Urothelium cell line (cell line): ENCODE data around the gene CTNNA3.

Experiments used
- DNase-seq: peaks from one replicate; pipeline ENCODE4 v3.0.0; 2011; ENCODE audit warnings: low spot score, mixed read lengths
- FAIRE-seq: peaks from 2 replicates; lab custom pipeline; 2011; peaks lifted over from hg19 to GRCh38; lab: Jason Lieb, UNC

Gene CTNNA3

GRCh38 chr10:66214721-66215404 lies 1481.1 kb downstream of the CTNNA3 start:
- FAIRE-seq = no peak
- no peak for DNase-seq

DNA sequence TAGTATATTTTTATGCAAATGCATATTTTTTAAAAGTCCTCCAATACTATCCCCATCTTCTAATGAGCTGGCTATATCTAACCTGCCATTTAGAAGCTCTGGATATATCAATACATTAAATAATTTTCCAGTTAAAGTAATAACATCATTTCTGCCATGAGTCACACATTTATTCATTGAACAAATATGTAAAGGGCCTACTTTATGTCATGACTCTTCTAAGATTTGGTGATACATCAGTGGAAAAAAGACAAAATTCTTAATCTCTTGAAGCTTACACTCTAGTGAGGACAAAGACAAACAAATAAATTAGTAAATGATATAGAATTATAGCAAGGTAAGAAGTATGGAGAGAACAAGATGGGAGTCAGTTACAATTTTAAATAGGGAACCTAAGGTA lies 1487.0 kb downstream of the CTNNA3 start:
- no peak for FAIRE-seq

DNA sequence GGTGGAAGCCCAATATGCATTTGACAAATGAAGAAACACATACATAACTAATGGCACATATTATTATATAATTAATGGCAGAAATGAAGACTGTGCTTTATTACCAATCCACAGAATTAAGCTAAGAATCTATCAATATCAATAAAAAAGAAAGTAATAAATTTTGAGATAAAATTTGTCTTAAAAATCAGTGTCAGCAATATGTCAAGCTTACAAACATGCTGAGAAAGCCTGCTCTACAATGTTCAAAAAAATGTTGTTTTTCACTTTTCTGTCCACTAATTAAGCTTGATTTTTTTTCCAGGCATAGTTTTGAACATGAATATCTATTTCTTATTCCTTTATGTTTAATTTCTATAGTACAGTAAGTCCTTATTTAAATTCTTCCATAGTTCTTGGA lies 1491.2 kb downstream of the CTNNA3 start:
- no peak for DNase-seq
- FAIRE-seq = no peak

More for the DNA sequence above, 1487.0 kb downstream of the CTNNA3 start:
- DNase-seq = no peak

DNA sequence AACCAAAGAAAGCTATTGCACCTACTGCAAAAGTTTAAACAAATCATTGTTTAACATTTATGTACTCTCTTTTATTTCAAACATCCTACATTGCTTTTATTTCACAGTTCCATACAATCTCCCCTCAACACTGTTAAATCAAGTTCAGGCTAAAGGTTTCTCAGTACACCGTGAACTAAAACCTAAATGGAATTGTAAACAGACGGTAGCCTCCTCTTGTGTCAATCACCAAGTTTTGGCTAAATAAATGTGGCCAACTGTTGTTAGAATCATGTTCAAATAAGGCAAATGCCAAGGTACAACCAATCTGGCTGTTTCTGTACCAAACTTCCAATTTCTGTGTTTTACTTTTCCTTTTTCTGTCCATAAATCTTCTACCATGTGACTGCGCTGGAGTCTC lies 1493.9 kb downstream of the CTNNA3 start:
- no peak for DNase-seq
- no peak for FAIRE-seq

DNA sequence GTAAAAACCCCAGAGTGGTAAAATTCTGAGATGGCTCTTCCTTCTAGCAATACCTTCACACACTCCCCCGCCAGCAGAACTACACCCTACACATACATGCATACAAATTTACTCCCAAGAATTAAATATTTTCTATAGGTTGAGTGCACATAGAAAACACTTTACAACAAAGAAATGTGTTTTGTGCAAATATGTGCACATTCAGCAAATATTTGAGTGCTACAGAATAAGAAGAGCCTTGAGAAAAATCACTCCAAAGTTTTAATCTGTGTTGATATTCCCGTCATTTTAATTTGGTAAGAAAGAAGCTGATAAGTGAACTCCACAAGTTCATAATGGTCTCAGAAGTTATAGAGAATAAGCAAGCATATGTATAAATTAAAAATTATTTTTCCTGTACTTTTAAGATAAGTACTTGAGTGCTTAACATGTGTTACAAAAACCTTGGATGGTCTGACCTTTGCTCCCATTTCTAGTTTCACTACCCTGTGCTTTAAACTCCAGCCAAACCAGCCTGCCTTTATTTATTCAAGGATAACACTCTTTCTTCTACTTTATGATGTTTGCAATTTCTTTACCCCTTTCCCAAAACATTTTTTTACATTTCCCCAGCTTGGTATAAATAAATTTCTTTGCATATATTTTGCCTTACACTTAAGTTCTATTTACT lies 1503.7 kb downstream of the CTNNA3 start:
- FAIRE-seq (no peak), DNase-seq (no peak)

- DNase-seq (no peak), FAIRE-seq (no peak)
These were observed 1505.6 kb downstream of the CTNNA3 start for GRCh38 chr10:66190413-66190812.

- no peak for FAIRE-seq
- no peak for DNase-seq
These were observed 1506.7 kb downstream of the CTNNA3 start for GRCh38 chr10:66189271-66189670.

DNA sequence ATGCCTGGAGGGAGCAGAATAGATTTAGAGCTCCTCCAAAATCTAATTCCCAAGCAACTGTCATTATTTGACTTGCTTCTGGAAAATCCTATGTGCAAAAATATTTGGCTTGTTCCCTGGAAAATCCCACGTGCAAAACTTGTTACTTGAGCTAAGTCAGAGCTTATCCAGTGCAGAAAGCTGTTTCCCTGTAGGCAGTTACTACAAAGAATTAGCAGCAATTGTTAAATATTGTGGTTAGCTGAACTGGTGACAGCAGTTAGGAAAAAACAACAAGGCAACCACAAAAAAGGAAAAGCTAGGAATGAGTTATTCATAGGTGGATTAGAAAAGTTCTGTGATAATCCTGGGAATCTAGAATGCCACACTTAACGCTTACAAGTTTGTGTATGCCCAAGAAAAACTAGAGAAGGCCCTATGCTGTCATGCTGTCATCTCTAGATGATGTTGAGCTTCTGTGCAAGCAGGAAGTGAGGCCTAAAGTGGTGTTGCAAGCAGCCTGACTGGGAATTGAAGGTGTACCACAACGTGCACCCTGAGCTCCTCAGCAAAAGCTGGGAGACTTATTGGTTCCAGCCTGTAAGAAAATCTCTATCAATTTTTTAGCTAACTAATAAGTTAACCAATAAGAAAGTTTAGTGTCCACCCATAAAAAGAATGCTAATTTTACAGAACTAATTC lies 1508.8 kb downstream of the CTNNA3 start:
- FAIRE-seq (no peak), DNase-seq (no peak)

- no peak for DNase-seq
- no peak for FAIRE-seq
These were observed 1513.0 kb downstream of the CTNNA3 start for GRCh38 chr10:66183028-66183427.

- DNase-seq (peak; percentile 35), FAIRE-seq (no peak)
These were observed 1515.2 kb downstream of the CTNNA3 start for GRCh38 chr10:66180581-66181318.

DNA sequence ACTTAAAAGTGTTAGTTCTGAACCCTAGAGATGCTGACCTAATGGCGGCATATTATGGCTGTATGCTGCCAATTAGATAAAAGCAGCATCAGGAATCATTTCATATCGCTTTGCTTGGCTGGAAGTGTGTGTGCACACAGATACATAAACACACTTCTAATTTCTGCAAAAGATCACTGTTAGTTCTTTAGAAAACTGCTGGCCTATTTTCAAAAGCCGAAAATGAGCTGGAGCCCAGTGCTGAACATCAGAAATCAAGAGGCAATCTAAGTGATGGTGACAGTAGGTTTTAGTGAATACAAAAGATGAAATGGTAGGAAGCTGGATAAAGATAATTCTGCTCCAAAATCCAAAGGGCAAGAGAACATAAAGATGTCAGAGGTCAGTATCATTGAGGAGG lies 1516.0 kb downstream of the CTNNA3 start:
- DNase-seq (no peak), FAIRE-seq (no peak)

DNA sequence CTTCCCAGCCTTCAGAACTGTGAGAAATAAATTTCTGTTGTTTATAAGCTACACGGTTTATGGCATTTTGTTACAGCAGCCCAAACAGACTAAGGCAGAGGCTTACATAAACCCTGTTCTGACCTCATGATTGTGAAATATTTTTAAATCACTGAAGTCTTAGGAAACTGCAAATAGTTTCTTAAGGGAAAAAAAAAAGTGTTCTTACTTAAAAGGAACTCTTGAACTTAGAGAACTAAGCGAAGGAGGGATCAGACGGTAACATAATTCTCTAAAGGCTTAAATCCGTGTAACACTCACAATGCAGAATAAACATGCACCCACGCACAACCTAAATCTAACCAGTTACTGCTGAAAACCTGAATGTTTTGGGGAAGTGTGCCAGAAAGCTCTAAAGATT lies 1519.2 kb downstream of the CTNNA3 start:
- DNase-seq (no peak), FAIRE-seq (no peak)

DNA sequence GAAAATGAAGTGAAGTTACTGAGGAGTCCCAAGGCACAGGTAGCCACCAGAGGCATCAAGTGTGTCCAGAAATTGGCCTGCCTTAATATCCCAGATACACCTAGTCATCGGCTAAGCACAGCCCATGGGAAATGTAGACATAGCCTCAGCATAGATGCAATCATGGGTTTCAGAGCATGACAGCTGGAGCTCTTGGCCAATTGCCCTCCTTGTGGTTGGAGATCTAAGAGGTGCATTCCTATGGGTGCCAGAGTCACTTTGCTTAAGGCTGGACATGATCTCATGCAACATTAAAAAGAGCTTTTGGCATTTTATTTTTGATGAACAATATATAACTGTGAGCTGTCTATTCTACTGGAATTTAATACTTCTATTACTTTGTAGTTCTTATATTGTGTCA lies 1528.2 kb downstream of the CTNNA3 start:
- DNase-seq = peak; percentile 73
- no peak for FAIRE-seq

DNA sequence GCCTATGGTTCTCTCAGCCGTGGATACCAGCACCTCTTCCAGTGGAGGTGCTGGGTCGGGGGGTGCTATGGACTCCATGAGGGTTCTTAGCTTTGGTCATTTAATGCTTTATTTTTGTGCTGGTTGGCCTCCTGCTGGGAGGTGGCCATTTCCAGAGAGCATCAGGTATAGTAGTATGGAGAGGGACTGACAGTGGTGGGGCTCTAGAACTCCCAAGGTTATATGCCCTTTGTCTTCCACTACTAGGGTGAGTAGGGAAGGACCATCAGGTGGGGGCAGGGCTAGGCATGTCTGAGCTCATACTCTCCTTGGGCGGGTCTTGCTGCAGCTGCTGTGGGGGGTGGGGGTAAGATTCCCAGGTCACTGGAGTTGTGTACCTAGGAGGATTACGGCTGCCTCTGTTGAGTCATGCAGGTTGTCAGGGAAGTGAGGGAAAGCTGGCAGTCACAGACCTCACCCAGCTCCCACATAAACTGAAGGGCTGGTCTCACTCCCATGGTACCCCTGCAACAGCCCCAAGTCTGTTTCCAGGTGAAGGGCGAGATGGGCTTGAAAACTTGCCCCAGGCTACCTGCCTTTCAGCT lies 1533.3 kb downstream of the CTNNA3 start:
- DNase-seq (no peak), FAIRE-seq (no peak)

- no peak for DNase-seq
- FAIRE-seq = no peak
These were observed 1544.6 kb downstream of the CTNNA3 start for GRCh38 chr10:66151346-66151745.

DNA sequence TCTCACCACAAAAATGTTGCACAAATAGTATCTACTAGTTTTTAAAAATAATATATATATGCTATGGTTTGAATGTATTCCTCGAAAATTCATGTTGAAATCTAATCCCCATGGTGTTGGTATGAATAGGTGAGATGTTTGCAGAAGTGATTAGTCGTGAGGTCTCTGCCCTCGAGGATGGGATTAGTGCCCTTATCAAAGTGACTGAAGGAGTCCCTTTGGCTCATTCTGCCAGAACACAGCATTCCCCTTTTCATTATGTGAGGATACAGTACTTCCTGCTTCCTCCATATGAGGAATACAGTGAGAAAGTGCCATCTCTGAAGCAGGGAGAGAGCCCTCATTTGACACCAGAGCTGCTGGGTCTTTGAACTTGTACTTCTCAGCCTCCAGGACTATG lies 1547.7 kb downstream of the CTNNA3 start:
- FAIRE-seq (no peak), DNase-seq (no peak)

GRCh38 chr10:66144016-66144415 lies 1552.0 kb downstream of the CTNNA3 start:
- no peak for DNase-seq
- FAIRE-seq = no peak

- no peak for DNase-seq
- FAIRE-seq = no peak
These were observed 1593.2 kb downstream of the CTNNA3 start for GRCh38 chr10:66102756-66103155.

- DNase-seq (no peak), FAIRE-seq (no peak)
These were observed 1597.2 kb downstream of the CTNNA3 start for GRCh38 chr10:66098595-66099480.

GRCh38 chr10:66095610-66096009 lies 1600.4 kb downstream of the CTNNA3 start:
- no peak for DNase-seq
- FAIRE-seq = no peak
